ENCODE data around the gene WDR86.

Gene WDR86

DNA sequence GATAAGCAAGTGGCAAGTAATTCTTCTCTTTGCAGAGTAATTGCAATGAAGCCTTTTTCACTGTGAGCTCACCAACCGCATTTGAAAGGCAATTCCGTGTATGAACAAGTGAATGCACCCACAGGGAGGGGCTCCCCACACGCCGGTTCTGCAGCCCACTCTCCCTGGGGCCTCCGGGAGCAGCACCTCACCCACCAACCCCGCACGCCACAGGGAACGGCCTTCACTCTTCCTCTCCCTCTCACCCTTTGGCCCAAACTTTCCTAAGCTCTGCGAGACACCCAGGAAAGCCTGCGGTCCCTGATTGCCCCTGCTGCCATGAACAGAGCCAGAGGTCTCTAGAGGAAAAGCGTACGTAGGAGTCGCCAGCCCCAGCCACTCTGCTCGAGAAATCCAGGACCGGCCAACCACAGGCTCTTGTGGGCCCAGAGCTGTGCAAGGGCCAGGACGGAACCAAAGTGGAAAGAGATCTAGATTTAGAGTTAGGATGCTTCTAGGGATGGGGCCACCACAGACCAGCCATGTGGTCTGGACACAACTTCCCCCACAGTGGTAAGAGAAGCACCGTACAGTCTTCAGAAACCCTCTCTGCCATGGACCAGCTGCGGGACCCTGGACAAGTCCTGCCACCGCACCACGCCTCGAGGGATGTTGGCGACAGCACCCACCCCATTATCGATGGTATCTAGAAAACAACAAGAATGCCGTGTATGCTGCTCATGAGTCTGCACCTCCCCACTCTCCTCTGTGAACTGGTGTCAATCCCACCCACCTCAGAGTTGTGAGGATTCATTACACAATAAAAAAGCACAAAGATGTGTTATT is 3.6 kb downstream of the WDR86 start:
- DNase-seq (ENCODE audit: low read depth): no peak

DNA sequence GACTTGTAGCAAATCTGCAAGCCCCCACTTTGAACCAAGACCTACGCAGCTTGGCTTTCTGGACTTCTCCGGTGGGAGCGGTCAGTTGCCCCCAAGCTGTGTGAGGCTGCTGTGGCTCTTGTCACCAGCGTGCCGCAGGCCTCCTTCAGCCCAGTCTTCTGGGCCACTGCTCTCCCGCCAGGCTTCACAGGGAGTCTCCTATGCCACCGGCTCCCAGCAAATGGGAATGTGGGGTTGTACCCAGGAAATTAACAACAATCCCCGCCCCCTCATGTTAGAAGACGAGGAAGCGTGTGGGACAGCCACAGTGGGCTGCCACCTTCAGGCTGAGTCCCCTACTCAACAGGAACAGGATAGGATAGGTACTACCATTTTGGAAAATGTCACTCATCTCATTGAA is 4.2 kb downstream of the WDR86 start:
- no peak for DNase-seq (ENCODE audit: low read depth)

GRCh38 chr7:151405056-151405455 is 4.8 kb downstream of the WDR86 start:
- no peak for DNase-seq (ENCODE audit: low read depth)

GRCh38 chr7:151404216-151405011 is 5.4 kb downstream of the WDR86 start:
- no peak for DNase-seq (ENCODE audit: low read depth)

GRCh38 chr7:151403764-151404163 is 6.1 kb downstream of the WDR86 start:
- no peak for DNase-seq (ENCODE audit: low read depth)

- no peak for DNase-seq (ENCODE audit: low read depth)
Measured at GRCh38 chr7:151402029-151402835, 7.6 kb downstream of the WDR86 start.

DNA sequence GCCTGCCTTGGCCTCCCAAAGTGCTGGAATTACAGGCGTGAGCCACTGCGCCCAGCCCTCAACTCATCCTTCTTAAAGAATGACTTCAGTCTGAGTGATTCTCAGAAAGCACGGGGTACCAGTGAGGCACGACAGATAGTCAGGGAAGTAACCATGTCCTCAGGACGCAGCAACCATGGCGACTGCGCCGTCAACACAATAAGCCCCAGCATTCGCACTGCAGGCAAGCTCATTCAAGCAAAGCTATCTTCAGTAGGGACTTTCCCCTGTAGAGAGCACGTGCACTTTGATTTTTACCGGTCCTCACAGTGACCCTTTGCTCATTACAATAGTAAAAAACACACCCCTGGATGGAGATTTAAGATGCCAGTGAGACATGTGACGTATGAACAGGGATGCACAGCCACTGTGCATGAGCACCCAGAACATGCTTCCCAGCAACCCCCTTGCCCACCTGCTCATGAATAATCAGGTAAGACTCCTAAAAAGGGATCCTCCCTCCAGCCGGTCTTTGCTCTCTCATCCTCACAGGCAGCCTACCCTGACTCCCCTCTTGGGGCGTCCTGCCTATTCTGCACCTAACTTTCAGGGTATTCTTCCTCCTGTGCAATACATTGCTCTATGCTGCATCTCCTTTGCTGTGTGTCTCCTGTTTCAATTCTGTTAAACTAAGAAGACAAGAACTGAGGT is 9.1 kb downstream of the WDR86 start:
- no peak for DNase-seq (ENCODE audit: low read depth)

- DNase-seq (ENCODE audit: low read depth): no peak
Measured at GRCh38 chr7:151399906-151400305, 9.9 kb downstream of the WDR86 start.

- DNase-seq (ENCODE audit: low read depth): no peak
Measured at GRCh38 chr7:151399305-151399601, 10.6 kb downstream of the WDR86 start.

GRCh38 chr7:151398446-151399304 is 11.2 kb downstream of the WDR86 start:
- DNase-seq (ENCODE audit: low read depth): no peak

GRCh38 chr7:151397026-151397425 is 12.8 kb downstream of the WDR86 start:
- no peak for DNase-seq (ENCODE audit: low read depth)

DNA sequence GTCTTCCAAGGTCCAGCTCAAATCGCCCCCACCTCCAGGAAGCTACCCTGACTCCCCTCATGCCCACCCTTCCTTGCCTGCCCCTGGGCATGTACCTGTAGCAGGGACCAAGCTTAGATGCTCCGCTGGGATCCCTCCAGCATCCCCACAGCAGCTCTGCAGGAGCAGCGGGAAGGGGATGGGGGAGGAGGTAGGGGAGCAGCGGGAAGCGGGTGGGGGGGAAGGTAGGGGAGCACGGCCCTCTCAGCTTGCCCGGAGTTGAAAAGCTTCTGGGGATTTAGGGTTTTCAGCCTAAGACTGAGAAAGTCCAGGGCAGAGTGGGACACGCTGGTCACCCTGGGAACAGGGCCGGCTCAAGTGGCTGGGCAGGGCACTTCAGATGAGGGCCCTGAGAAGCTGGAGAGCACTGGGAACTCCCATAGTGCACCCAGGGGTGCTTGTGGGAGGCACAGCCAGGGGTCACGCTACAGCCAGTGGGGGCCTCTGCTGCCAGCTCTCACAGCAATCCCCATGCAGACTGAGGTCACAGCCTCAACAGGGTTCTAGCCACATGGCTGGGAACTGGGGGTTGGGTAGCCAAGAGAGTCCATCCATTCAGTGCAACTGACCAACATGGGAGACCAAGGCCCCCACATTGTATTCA is 13.4 kb downstream of the WDR86 start:
- DNase-seq (ENCODE audit: low read depth): no peak

DNA sequence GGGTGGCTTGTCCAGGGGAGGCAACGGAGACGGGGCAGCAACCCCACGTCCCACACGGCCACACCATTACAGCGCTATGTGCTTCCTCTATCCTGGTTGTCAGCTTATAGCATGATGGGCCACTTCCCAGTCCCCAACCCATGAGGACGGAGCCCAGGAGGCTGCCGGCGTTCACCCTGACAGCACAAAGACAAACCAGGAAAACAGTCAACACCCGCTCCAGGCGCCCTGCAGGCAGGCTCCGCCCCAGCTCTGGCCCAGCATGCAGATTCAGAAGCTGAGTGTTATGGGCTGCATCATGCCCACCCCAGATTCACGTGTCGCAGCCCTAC is 14.8 kb downstream of the WDR86 start:
- no peak for DNase-seq (ENCODE audit: low read depth)

DNA sequence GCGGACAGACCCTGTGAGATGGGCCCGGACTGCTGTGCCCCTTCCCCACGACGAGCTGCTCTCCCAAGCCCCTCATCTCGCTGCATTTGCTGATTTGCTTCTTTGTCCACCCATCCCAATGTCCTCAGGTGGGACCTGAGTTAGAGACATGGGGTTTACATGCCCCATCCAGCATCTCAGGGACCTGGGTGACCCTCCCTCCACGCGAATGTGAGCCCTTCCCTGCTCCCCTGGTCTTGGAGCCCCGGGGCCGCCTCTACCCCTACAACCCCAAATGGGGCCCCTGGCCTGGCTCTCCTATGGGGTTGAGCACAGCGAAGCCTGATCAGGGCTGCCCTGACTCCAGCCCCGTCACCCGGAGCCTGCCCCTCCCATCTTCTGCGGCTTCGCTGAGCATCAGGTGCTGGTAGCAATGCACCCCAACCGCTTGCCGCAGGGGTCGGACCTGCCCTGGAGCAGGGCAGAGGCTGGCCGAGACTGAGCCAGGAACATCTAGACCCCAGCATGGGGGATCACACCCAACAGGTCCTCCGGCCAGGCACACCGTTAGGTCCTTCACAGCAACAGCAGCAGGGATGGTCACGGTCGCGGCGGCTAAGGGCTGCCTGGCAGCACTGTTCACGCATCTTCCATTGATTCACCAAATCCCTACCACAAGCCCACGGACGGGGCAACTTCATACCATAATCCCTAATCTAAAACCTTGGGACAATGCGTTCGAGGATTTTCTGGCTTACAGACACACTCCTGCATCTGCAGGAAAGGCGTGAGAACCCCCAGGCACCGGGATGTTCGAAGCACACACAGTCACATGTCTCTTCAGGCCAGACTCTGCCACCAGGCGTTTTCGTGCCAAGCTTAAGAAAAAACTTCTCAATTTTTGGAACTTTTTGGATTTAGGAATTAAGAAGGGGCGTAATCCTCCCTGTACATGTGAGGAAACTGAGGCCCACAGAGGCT is 15.5 kb downstream of the WDR86 start:
- no peak for DNase-seq (ENCODE audit: low read depth)

DNA sequence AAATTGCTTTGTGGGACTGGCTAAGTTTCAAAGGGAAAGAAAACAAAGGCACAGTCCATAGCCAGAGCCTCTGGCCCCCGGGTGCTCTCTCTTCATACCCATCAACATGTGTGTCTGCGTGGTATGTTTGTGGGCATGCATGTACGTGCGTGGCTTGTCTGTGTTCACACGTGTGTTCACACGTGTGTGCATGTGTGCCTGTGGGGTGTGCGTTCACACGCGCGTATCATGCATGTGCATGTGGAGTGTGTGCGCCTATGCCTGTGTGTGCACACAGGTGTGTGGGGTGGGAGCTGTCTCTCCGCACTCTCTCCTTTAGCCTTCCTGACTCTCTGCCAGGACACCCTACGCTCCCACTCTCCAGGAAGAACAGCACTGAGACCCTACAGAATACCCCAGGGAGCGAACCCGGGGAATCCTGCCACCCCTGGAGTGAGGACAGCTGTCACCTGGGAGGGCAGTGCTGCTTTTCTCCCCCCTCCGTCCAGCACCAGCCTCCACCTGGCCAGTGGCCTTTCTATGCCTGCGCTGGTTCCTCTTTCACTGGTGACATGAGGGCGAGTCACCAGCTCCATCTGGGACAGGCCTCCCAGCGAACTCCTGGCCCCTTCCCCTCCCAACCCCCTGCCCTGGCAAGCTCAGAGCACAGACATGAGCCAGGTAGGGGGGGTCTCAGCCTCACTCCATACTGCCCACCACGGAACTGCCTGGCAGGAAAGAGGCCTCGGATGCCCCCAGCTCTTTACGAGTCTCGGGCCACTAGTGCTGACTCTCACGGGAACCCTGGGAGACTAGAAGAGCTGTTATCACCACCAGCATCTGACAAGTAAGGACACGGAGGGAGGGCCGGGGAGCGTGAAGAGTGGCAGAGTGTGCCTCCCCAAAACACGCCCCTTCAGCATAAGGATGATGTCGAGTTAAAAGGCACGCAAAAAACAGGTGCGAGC is 16.5 kb downstream of the WDR86 start:
- DNase-seq (ENCODE audit: low read depth): no peak

GRCh38 chr7:151392426-151392825 is 17.4 kb downstream of the WDR86 start:
- no peak for DNase-seq (ENCODE audit: low read depth)

DNA sequence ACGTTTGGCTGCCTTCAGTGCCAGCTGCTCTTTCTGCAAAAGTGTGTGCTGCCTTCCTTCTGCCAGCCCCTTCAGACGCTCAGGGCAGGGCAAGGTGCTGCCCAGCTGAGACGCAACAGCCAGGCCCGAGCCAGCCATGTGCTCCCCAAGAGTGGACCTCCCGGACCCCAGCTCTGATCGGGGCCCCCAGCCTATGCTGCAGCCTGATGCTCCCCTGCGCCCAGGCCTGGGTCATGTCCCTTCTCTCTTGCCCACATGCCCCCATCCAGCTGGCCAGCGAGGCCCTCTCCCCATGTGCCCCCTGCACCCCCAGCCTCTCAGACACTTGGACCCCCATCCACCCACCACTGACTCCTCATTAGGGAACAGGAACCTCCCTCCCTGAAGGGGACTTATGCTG is 17.8 kb downstream of the WDR86 start:
- DNase-seq (ENCODE audit: low read depth): no peak

DNA sequence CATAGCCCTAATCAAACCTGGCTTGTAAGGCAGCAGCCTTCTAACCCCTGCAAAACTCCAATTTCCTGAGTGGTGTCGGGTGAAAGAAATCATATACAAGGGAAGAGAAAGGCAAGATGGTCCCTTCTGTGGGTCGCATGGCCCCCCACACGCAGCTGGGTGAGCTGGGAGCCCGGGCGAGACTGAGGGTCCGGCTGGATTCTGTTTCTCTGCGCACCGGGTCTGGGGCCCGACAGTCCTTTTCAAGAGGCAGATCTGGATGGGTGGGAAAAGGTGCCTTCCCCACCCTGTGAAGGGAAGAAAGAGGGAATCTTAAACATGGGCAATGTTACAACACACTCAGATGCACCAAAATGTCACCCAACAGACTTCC is 18.5 kb downstream of the WDR86 start:
- no peak for DNase-seq (ENCODE audit: low read depth)
